GOT3 (cell line): ENCODE data around the gene COBL.
"Not testable (repeated sequence)": the region's sequence is repeated elsewhere in the genome, so short reads cannot be mapped to it uniquely, and the experiment has no call there.

Experiments
- DNase-seq: peaks from one replicate; lab custom pipeline; 2025; ENCODE audit warnings: mixed read lengths; lab: John Stamatoyannopoulos, UW

Gene COBL

DNA sequence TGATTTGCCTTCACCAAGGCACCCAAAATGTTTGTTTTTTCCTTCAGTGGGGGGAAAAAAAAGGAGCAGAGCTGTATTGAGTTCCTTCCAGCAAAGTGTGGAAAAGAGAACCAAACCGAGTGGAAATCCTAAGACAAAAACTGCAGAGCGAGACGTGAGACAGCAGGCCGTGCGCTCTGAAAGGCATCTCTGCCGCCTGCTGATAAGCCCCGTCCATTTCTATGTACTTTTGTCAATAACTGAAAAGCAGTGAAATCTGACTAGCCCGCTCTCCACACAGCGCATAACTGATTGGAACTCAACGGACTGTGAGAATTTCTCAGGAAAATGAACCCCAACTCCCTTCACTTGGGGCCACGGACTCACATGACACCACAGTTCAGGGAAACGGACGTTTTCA is 83.2 kb downstream of the COBL start:
- no peak for DNase-seq

DNA sequence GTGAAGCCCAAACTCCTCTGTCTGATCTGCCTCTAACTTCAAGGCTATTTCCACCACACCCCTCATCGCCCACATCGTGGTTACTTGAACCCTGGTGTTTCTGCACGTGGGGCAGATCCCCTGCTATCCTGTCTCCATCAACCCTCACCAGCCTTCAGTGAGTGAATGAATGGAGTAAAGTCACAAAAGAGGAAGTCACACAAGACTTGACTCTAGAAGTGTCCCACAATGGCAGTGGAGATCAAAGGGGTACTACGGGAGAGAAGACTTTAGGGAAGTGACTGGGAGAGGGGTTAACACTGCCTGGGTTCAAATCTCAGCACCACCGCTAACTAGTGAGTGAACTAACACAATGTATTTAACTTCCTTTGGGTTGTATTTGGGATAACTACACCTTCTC is 85.9 kb downstream of the COBL start:
- no peak for DNase-seq

DNA sequence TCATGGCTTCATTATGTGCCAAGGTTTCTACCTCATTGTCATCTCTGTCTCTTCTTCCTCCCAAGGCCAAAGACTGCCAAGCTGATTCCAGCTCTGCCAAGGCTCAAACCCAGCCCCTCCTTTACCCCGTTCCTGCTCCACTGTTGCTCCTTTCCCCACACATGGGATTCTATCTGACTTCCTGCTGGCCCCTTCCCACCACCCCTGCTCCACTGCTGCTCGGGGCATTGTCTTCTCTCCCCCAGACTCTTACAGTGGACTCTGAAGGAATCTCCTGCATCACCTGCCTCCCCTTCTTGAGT is 86.3 kb downstream of the COBL start:
- no peak for DNase-seq

DNA sequence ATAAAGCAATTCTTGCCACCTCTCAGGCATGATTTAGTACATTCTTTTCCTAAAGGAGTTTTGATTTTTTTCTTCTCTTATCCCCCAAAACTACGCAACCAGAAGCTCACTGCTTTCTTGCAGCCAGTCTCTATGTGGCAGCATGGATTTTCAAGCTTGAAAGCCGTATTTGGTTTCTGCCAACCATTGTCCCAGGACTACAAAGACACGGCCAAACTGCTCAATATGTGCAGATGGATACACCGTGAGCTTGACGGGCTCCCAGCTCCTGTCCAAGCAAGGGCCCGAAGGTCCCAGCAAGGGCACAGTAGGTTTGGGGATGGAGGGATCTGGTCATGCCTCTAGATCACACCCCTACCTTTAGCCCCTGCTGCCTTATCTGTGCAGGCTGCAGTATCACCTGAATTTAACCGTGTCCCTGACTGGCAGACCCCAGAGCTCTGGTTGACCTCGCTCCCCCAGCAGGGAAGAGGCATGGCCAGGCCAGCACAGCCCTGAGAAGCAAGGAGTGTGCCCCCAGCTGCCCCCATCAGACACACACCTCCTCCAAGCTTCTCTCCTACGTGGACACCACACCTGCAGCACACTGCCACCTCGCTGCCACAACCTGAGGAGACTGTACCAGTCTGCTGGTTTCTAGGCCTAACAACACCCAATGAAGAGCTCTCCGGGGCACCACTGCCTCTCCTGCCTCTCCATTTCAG is 86.8 kb downstream of the COBL start:
- DNase-seq: no peak

DNA sequence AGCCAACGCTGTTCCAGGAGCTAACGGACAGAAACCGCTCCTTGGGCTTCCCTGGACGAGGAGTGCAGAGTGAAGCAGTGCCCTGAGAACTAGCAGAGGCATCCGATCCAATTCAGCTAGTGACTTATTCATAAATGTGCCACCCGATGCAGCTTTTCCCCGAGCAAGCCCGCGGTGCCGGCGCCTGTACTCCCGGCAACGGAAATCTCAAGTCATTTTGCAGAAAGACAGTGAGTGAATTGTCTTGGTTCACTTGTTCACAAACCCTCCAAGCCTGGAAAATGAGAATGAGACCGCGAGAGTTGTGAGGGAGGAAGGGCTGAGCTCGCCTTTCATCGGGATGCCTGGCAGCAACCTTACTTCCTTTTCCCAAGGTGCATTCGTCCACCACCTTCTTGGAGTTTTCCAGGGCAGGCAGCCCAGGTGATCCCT is 87.5 kb downstream of the COBL start:
- DNase-seq: no peak

DNA sequence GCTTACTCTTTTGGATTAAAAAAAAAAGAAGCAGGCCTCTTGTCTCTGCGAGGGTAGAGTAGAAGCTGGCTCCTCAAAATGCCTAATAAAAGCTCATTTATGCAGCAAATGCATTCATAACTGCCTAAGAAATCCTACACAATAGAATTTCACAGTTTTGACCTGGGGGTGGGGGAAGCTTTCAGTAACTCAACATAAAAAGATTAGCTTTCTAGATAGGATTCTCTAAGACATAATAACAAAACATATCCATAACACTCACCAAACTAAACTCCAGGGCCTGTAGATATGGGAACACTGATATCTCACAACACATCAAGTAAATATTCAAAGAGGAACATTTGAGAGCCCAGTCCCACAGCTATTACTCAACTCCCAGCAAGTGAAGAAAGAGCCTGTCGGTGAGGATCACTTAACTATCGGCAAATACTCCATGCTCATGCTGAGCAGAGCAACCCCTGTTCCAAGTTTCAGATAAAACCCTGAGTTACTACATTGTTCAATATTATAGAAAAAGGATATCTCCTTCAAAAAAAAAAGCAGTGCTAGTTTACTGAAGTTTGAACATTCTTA is 88.1 kb downstream of the COBL start:
- no peak for DNase-seq

DNA sequence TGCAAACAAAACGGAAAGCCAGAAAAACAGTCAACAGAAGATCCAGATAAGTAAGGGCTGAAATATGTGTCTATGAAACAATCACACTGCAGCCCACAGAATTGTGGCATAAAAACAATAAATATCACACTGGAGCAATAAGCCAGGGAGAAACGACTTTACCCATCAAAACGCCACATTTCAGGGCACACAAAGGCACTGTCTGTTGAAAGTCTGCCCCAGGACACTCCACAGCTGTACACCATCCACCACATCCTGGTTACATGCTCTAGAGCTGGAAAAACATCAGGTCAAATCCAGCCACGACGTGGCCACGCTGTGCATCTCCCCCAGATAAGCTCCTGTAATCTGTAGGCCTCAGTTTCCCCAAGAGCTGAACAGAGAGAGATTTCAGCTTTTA is 88.7 kb downstream of the COBL start:
- DNase-seq: no peak

DNA sequence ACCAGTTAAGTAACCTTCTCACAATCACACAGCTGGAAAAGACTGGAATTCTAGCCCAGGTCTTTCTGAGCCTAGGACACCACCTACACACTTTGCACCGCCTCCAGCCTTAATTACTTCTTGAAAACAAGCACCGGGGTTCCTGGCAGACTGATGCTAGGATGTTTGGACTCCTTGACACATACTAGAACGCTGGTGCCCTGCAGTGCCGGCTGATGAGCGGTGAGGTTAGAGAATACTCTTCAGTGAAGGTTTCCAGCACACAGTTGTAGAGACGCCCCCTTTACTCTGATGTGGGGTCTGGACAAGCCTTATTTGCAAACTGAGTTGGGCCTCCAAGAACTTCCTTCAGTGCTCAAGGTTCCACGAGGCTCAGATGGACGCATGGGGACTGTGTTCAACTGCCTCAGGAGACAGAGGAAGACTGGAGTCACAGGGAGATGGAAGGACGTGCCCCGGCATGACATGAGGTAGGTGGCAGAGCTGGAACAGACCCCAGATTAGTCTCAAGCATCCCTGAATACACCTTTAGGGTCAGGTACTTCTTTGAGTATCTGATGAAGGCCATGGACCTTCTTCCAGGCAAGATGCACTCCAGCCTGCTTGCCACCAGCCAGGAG is 89.6 kb downstream of the COBL start:
- no peak for DNase-seq

DNA sequence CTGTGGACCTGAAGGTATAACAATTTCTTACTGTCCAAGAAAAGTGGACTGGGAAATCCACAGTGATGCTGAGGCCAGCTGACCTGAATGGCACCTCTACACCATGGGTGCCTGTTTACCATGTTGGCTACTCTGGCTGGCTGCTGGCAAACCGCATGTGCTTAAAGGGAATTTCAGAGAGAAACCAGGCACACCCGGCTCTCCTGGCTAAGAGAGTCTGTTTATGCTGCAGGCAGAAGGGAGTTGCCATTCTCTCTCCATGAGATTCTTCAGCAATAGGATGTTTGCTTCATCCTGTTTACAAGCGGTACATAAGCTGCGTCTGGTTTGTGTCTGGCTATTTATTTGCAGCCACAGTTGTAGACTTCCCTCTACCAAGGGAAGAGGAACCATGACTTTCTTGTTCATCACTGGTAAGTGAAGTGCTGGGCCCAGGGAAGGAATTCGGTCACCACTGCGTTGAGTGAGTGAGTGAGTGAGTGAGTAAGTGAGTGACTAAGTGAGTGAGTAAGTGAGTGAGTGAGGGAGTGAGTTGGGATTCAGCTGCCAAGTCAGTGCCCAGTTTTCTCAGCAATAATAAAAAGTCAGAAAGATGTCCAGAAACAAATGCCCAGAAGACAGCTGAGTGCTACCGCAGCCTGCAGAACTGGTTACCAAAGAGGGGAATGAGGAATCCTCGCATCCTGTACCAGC is 90.4 kb downstream of the COBL start:
- DNase-seq: no peak

DNA sequence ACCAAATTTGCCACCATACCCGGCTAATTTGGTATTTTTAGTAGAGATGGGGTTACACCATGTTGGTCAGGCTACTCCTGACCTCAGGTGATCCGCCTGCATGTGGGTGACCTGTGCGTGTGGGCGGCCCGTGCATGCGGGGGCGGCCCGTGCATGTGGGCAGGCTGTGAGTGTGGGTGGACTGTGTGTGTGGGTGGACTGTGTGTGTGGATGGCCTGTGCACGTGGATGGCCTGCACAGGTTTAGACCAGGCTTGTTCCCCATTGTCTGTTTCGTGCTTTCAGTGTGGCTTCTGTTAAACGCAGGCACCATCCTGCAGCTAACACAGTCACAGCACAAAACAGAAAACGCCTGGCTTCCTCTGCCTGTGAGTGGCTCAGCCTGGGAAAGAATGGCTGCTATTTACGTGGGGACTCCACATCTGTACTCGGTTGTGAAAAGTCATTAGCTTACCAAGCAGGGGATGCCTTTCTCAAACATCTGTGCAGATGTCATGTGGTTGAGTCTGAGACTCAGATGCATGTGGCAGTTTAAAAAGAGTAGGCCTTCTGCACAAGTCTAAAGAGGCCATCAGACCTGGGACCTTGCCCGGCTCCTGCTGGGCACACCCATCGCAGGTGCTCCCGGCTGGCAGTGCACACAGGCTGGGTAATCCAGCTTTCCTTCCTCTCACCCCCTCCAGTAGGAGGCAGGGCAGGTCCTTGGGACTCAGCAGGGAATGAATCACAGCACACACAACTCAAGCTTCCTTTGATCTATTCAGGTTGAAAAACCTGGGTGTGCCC is 91.6 kb downstream of the COBL start:
- no peak for DNase-seq

DNA sequence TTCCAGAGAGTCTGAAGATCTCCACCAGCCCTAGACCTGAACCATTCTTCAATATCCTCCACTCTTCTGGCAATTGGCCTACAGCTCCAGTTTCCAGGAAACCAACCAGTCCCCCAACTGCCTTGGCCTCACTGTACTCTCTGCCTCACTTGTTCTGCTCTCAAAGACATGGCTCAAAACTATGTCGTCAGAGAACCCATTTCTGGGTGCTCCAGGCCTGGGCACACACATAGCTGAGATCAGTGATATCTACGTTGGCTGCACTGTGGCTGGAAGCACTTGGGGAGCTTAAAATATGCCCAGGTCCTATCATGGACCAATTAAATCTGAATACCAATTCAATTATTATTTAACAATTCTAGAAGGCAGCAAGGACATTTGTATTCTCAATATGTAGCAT is 93.1 kb downstream of the COBL start:
- no peak for DNase-seq

DNA sequence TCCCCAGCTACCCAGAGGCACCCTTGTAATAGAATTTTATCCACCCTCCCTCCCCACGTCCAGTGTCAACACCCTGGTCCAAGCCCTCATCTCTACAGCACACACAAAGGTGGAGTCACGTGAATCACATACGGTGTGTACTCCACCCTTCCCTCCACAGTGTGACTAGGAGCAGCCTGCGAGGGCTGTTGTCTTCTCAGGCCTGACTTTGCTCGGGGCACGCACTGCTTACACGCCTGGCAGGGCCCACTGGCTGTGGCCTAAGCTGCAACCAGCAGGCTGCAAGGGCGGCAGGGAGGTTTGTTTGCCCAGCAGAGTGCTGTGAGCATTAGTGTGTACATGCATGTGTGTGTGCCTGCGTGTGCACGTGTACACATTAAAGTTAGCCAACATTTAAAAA is 93.7 kb downstream of the COBL start:
- DNase-seq: no peak

DNA sequence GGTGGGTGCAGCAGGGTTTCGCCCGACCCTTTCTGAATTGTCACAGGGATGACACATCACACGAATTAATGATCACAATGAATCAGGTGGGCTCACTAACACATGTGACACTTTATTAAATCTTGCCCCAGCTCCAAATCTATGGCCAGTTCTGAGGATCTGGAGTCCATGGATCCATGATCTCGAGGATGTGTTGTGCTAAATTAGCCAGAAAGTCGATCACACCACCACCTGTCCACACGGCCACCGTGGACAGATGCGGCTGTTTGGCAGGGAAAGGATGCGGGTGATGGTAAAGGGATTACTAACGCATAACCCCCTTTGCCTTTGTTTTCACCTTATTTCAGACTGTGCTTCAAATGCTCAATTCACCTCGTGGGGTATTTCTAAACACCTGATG is 96.4 kb downstream of the COBL start:
- DNase-seq: no peak

DNA sequence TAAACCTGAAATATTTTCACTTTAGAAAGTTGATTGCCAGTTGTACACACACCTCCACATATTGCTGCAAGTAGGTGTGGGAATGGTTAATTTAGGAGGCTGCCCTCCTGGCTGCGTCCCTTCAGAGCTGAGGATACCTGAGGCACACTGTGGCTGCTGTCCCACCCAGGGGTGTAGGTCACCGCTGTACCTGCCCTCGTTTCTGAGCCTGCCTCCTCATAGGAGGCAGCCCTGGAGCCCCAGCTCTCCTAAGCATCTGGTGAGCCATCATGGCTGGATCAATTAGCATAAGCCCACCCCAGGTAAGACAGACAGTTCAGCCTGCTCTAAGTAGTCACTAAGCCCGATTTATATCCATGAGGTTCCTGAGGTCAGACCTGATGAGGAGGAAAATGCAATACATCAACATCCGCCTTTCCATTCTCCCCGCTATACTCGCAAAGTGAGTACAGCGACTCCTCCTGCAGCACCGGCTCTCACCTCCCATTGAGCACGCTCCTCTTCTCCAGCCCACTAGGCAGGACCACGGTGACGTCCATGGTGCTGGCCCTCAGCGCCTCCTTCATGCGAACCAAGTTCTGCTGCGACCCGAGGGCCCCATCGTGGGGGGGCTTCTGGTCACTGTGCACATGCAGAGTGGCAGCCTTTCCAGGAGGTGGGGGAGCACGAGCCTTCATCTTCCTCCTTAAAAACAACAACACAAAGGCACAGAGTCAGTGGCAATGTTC is 97.2 kb downstream of the COBL start:
- no peak for DNase-seq

DNA sequence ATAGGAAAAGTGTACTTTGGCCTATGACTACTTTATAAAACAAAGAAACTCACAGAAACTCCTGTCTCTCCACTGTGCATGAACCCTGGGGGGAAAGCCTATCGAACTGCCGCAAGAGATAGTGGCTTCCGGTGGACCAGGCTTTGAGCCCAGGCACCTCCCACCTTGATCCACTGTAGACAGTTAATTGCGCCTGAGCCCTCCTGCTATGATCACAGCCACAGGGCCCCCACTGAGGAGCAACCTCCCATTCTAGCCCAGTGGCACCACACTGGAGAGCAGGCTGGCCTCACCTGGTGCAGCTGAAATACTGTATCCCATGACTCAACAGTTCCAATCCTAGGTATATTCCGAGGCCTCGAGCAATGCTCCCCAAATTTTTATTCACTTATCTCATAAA is 98.8 kb downstream of the COBL start:
- no peak for DNase-seq

DNA sequence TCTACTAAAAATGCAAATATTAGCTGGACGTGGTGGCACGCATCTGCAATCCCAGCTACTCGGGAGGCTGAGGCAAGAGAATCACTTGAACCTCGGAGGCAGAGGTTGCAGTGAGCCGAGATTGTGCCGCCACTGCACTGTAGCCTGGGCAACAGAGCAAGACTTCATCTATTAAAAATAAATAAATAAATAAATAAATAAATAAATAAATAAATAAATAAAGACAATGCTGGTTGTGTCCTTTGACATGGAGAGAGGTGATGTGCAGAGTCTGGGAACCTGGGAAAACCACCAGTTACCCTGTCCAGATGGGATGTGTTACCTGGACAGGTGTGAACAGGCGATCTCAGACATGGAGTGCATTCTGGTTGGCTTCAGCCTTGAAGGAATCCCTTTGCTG is 102.5 kb downstream of the COBL start:
- no peak for DNase-seq

DNA sequence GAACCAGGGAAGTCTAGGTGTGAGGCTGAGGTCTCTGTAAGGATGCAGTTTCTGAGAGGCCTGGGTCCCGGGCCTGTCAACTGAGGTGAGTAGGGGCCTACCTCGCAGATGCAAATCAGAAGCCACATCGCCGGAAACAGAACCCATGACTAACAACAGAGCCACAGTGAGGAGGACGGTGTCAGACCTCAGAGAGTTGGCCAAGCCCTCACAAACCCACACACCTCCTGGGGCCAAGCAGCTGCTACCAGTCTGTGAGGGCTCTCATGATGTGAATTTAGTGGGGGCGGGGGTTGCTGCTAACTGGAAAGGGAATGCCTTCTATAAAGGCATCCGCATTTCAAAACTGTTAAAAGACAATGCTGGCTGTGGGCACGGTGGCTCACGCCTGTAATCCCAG is 103.0 kb downstream of the COBL start:
- no peak for DNase-seq

DNA sequence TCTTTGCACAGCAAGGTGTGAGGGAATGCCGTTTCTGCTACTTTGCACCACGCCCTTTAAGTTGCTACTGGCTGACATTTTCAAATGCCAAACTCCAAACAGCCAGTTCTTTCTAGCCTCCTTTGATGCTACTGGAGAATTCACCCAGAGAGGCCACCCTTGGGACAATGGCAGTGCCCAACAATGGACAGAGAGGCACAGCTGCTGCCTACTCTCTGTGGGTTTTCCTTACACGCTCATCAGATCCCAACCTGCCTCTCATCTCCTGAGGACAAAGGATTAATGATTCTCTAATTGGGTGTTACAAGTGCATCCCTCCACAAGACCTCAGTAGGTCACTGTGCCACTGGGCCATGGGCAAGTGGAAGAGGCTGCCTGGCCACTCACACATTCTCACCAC is 105.8 kb downstream of the COBL start:
- DNase-seq: no peak

DNA sequence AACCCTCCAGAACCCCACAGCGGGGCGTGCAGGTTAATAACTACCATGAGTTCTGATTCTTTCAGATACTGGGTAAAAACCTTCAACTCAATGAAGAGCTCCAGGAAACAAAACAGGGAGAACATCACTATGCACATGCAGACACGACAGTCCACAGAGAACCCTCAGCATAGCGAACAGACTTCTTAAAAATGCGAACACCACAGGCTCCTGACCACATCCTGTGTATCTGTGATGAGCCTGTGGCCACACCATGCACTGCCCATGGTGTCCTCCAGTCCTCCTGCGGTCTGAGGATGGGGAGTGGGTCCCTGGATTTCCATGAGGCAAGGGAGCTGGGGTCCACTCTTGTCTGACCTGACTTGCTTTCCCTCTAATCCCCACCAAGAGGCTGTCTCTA is 107.2 kb downstream of the COBL start:
- no peak for DNase-seq

DNA sequence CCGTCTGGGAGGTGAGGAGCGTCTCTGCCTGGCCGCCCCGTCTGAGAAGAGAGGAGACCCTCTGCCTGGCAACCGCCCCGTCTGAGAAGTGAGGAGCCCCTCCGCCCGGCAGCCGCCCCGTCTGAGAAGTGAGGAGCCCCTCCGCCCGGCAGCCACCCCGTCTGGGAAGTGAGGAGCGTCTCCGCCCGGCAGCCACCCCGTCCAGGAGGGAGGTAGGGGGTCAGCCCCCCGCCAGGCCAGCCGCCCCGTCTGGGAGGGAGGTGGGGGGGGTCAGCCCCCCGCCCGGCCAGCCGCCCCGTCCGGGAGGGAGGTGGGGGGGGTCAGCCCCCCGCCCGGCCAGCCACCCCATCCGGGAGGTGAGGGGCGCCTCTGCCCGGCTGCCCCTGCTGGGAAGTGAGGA is 108.5 kb downstream of the COBL start:
- DNase-seq: not testable (repeated sequence)

DNA sequence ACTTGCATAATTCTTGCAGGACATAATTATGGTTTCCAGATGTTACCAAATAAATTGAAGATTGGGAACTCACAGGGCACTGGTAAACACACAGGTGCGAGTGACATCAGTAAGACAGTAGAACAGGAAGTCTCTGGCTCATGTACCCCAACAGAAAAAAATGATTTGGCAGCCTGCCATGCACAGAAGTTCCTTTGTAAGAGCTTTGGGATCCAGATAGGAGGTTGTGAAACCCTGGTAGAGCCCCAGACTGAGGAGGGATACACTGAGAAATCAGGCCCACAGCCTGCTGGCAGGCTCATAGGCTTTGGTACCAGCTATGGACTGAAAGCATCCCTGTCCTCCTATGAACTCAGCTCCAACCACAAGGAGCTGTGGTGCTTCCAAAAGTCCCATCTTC is 118.0 kb downstream of the COBL start:
- no peak for DNase-seq

DNA sequence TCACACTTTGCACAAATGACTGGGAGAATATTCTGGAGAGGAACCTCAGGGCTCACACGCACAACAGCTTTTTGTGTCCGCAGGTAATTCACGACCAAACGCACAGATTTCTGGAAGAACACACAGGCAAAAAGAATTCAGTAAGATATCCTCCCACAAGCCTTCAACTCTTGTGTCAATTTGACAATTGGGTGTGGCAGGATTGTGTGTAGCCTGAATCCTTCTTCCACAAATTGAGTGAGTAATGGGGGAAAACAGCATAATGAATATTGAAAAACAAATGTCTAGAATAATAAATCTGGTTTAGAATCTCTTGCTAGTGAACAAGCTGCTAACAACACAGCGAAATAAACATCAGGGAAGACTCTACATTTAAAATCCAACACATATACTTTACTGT is 125.6 kb downstream of the COBL start:
- DNase-seq: no peak
